ENCODE measurements around the gene CFAP69.

GRCh38 chr7:90232430-90232829 lies 12.5 kb upstream of the CFAP69 start:
- no peak for TF ChIP-seq SMAD4 (CRISPR knock-in tag; IDR thresholded peaks at IDR 0.05)
- TF ChIP-seq CTCF (IDR thresholded peaks at IDR 0.05): no peak
- TF ChIP-seq PRDM15 (CRISPR knock-in tag; IDR thresholded peaks at IDR 0.05): no peak
- TF ChIP-seq CREM (CRISPR knock-in tag; IDR thresholded peaks at IDR 0.05): no peak
- no peak for TF ChIP-seq ATF2 (CRISPR knock-in tag; IDR thresholded peaks at IDR 0.05; ENCODE audit: borderline replicate concordance, low read depth)
- TF ChIP-seq FOXK1 (CRISPR knock-in tag; IDR thresholded peaks at IDR 0.05): no peak
- TF ChIP-seq HMGXB4 (CRISPR knock-in tag; IDR thresholded peaks at IDR 0.05): no peak
- no peak for TF ChIP-seq TP53 (CRISPR knock-in tag; IDR thresholded peaks at IDR 0.05)
- TF ChIP-seq GRHL2 (CRISPR knock-in tag; IDR thresholded peaks at IDR 0.05; ENCODE audit: insufficient replicate concordance, severe bottlenecking): no peak
- TF ChIP-seq JAZF1 (CRISPR knock-in tag; IDR thresholded peaks at IDR 0.05): no peak
- no peak for TF ChIP-seq CDX4 (CRISPR knock-in tag; IDR thresholded peaks at IDR 0.05; ENCODE audit: borderline replicate concordance)
- no peak for TF ChIP-seq PRRX2 (CRISPR knock-in tag; IDR thresholded peaks at IDR 0.05)

All from WTC11 (cell line).